ENCODE data around the gene MYOM1. TPM values are rescaled to one million over a fixed set of nuclear protein-coding genes. Genes with fewer than 3 reads are reported as not detected.
A peak's percentile ranks its signal among the peaks of the same experiment; 100 is the strongest.

The MYOM1 gene
- total RNA-seq, 1 experiment from 2014 or later = 0.37 TPM

- TF ChIP-seq EZH2 (IDR thresholded peaks at IDR 0.05; ENCODE audit: borderline replicate concordance, low read depth, low read length, poor library complexity, severe bottlenecking) = no peak
- TF ChIP-seq, protein P1, sequence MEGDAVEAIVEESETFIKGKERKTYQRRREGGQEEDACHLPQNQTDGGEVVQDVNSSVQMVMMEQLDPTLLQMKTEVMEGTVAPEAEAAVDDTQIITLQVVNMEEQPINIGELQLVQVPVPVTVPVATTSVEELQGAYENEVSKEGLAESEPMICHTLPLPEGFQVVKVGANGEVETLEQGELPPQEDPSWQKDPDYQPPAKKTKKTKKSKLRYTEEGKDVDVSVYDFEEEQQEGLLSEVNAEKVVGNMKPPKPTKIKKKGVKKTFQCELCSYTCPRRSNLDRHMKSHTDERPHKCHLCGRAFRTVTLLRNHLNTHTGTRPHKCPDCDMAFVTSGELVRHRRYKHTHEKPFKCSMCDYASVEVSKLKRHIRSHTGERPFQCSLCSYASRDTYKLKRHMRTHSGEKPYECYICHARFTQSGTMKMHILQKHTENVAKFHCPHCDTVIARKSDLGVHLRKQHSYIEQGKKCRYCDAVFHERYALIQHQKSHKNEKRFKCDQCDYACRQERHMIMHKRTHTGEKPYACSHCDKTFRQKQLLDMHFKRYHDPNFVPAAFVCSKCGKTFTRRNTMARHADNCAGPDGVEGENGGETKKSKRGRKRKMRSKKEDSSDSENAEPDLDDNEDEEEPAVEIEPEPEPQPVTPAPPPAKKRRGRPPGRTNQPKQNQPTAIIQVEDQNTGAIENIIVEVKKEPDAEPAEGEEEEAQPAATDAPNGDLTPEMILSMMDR (conservative IDR thresholded peaks at IDR 0.05; ENCODE audit: low read depth, low read length) = no peak
- H3K27ac ChIP-seq (ENCODE audit: low read depth, low read length, poor library complexity, severe bottlenecking) = no peak overlapping the region
- POLR2A ChIA-PET (ENCODE audit: low non-redundant PET) = no interaction called here
- DNase-seq (ENCODE audit: low spot score) = no peak
- H3K9me3 ChIP-seq (ENCODE audit: low read depth, low read length, poor library complexity, severe bottlenecking) = no peaks in the 10 kb centered on the region
- H3K36me3 ChIP-seq (ENCODE audit: insufficient read depth, low read length, poor library complexity, severe bottlenecking) = no peaks in the 10 kb centered on the region
- intact Hi-C loops (cut with micrococcal nuclease; ENCODE audit: unreplicated experiment) = no loop called here
- no TSS peak for BruUV-seq (replicated peaks)
- CTCF ChIA-PET = interaction anchor here (0.7 kb wide), 1 partner anchor 367 kb away, joined by 3 read pairs; no protein-coding TSS in a partner anchor
- H3K4me3 ChIP-seq (ENCODE audit: low read depth, low read length, poor library complexity, severe bottlenecking) = no peak overlapping the region
- no peaks in the 10 kb centered on the region for H3K27me3 ChIP-seq (replicated peaks; ENCODE audit: insufficient read depth, low read depth, low read length, poor library complexity)
- H3K4me1 ChIP-seq (ENCODE audit: insufficient read depth, low read length, poor library complexity, severe bottlenecking) = no peaks in the 10 kb centered on the region
Observed at GRCh38 chr18:3132700-3133099, 87.1 kb downstream of the MYOM1 start.

DNA sequence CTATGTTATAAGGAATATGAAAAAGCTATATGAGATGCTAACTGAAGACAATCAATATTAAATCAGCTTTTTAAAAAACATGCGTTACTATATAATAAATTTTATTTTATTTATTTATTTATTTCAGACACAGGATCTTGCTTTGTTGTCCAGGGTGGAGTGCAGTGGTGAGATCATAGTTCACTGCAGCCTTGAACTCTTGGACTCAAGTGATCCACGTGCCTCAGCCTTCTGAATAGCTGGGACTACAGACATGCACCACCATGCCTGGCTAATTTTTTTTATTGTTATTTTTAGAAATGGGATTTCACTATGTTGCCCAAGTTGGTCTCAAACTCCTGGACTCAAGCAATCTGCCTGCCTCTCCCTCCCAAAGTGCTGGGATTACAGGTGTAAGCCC is 89.4 kb downstream of the MYOM1 start:
- TF ChIP-seq EZH2 (IDR thresholded peaks at IDR 0.05; ENCODE audit: borderline replicate concordance, low read depth, low read length, poor library complexity, severe bottlenecking) = no peak
- TF ChIP-seq, protein P1 (conservative IDR thresholded peaks at IDR 0.05; ENCODE audit: low read depth, low read length) = no peak
- no peaks in the 10 kb centered on the region for H3K36me3 ChIP-seq (ENCODE audit: insufficient read depth, low read length, poor library complexity, severe bottlenecking)
- ChIA-PET POLR2A (ENCODE audit: low non-redundant PET) (no interaction called here), CTCF (no interaction called here)
- intact Hi-C loops (cut with micrococcal nuclease; ENCODE audit: unreplicated experiment) = no loop called here
- no peaks in the 10 kb centered on the region for H3K9me3 ChIP-seq (ENCODE audit: low read depth, low read length, poor library complexity, severe bottlenecking)
- no peaks in the 10 kb centered on the region for H3K27me3 ChIP-seq (replicated peaks; ENCODE audit: insufficient read depth, low read depth, low read length, poor library complexity)
- no peak overlapping the region for H3K4me3 ChIP-seq (ENCODE audit: low read depth, low read length, poor library complexity, severe bottlenecking)
- no peak for DNase-seq (ENCODE audit: low spot score)
- H3K27ac ChIP-seq (ENCODE audit: low read depth, low read length, poor library complexity, severe bottlenecking) = no peak overlapping the region
- BruUV-seq (replicated peaks) = no TSS peak
- no peaks in the 10 kb centered on the region for H3K4me1 ChIP-seq (ENCODE audit: insufficient read depth, low read length, poor library complexity, severe bottlenecking)

GRCh38 chr18:3129053-3129864 is 90.5 kb downstream of the MYOM1 start:
- TF ChIP-seq EZH2 (IDR thresholded peaks at IDR 0.05; ENCODE audit: borderline replicate concordance, low read depth, low read length, poor library complexity, severe bottlenecking) = no peak
- TF ChIP-seq, protein P1 (conservative IDR thresholded peaks at IDR 0.05; ENCODE audit: low read depth, low read length) = peak; percentile 98
- DNase-seq (ENCODE audit: low spot score) = peak; percentile 91
- POLR2A ChIA-PET (ENCODE audit: low non-redundant PET) = no interaction called here
- no peak overlapping the region for H3K27ac ChIP-seq (ENCODE audit: low read depth, low read length, poor library complexity, severe bottlenecking)
- CTCF ChIA-PET = interaction anchor here (0.6 to 1.9 kb wide), 3 partner anchors 57 to 135 kb away, joined by 4 to 5 read pairs (median 5); no protein-coding TSS in a partner anchor
- intact Hi-C loops (cut with micrococcal nuclease; ENCODE audit: unreplicated experiment) = loop anchor here (1.0 kb wide), 1 partner anchor 197 kb away; no protein-coding TSS in a partner anchor
- no peaks in the 10 kb centered on the region for H3K36me3 ChIP-seq (ENCODE audit: insufficient read depth, low read length, poor library complexity, severe bottlenecking)
- no peaks in the 10 kb centered on the region for H3K9me3 ChIP-seq (ENCODE audit: low read depth, low read length, poor library complexity, severe bottlenecking)
- no peak overlapping the region for H3K4me3 ChIP-seq (ENCODE audit: low read depth, low read length, poor library complexity, severe bottlenecking)
- no TSS peak for BruUV-seq (replicated peaks)
- no peaks in the 10 kb centered on the region for H3K27me3 ChIP-seq (replicated peaks; ENCODE audit: insufficient read depth, low read depth, low read length, poor library complexity)
- no peaks in the 10 kb centered on the region for H3K4me1 ChIP-seq (ENCODE audit: insufficient read depth, low read length, poor library complexity, severe bottlenecking)
